HCT116 (cell line): ENCODE measurements around the gene MED13L. TPM values are rescaled to one million over a fixed set of nuclear protein-coding genes. Genes with fewer than 3 reads are reported as not detected.

Source experiments
- ATAC-seq: fragments of 200-7000 bp; cut with Tn5 transposase; 2 replicates; pipeline ENCODE4 v1.9.1; 2020; ENCODE audit warnings: mild to moderate bottlenecking, moderate library complexity
- BruUV-seq: library from RNA; stranded (reverse); fragments of 400-500 nt; replicated peaks from 2 replicates; lab custom pipeline; 2021; lab: Mats Ljungman, UMichigan
- CTCF ChIA-PET: fragments of 300-600 bp; sonication (Branson Sonifier 250); formaldehyde crosslinking; loops from one replicate; lab custom pipeline; 2021; ENCODE audit warnings: antibody characterized with exemption; lab: Charles Lee
- POLR2A ChIA-PET: fragments of 300-600, 350-600 bp; sonication (Branson Sonifier 250); formaldehyde crosslinking; loops from one replicate; lab custom pipeline; 2021; ENCODE audit warnings: antibody characterized with exemption; lab: Charles Lee
- RAD21 ChIA-PET, 2 experiments: fragments of 300-600 bp; sonication (Branson Sonifier 250); formaldehyde crosslinking; loops; one replicate each; lab custom pipeline; 2023; ENCODE audit warnings: low total read pairs in 2 of 2; ENCODE audit not compliant: uncharacterized antibody in 2 of 2, unreplicated experiment in 2 of 2, low non-redundant PET in 1 of 2; lab: Charles Lee
- DNase-seq: peaks from one replicate; pipeline ENCODE4 v3.0.0-alpha.2; 2010; ENCODE audit warnings: low read depth, low spot score
- H2AFZ ChIP-seq: fragments of 200-600 bp; shearing (Covaris generic), sonication (generic); 2 replicates; pipeline ENCODE4 v1.6.1; 2017; ENCODE audit warnings: low read depth, mixed run types, mixed read lengths, antibody characterized with exemption, low read length; ENCODE audit not compliant: poor library complexity, severe bottlenecking
- H3K27ac ChIP-seq: 2 replicates; pipeline ENCODE4 v1.5.1; 2012; ENCODE audit warnings: low read depth, low read length
- H3K27me3 ChIP-seq: fragments of 200-600 bp; sonication (generic); 2 replicates; pipeline ENCODE4 v1.6.1; 2016; ENCODE audit warnings: mixed run types, low read length, mixed read lengths; ENCODE audit not compliant: insufficient read depth
- H3K36me3 ChIP-seq, 2 experiments: fragments of 200-500 bp in 1 of 2; fragments of 200-600 bp in 1 of 2; sonication (Bioruptor generic) in 1 of 2; sonication (generic) in 1 of 2; 2 replicates each; pipeline versions ENCODE4 v1.5.1 to v1.6.1; 2014 to 2016; ENCODE audit warnings: low read length in 2 of 2, inconsistent platforms in 1 of 2, mixed read lengths in 1 of 2, mixed run types in 1 of 2; ENCODE audit not compliant: insufficient read depth in 2 of 2, control insufficient read depth in 1 of 2
- H3K4me1 ChIP-seq, 2 experiments: fragments of 200-600 bp in 1 of 2; sonication (generic) in 1 of 2; 2 replicates each; pipeline versions ENCODE4 v1.5.1 to v1.6.1; 2012 to 2017; ENCODE audit warnings: low read length in 2 of 2, inconsistent platforms in 1 of 2, mild to moderate bottlenecking in 1 of 2, mixed read lengths in 1 of 2, mixed run types in 1 of 2, moderate library complexity in 1 of 2; ENCODE audit not compliant: insufficient read depth in 2 of 2, control insufficient read depth in 1 of 2
- H3K4me2 ChIP-seq: fragments of 200-600 bp; sonication (generic); 2 replicates; pipeline ENCODE4 v1.6.1; 2017; ENCODE audit warnings: mixed run types, low read length, mixed read lengths
- H3K4me3 ChIP-seq, 2 experiments: fragments of 200-600 bp in 1 of 2; sonication (generic) in 1 of 2; replicated peaks in 1 of 2; 2 replicates each; pipeline ENCODE4 v1.5.1; 2011 to 2016; ENCODE audit warnings: low read length in 2 of 2, control low read depth in 1 of 2, low read depth in 1 of 2, mild to moderate bottlenecking in 1 of 2, mixed read lengths in 1 of 2, mixed run types in 1 of 2
- H3K79me2 ChIP-seq: fragments of 200-600 bp; sonication (generic); 2 replicates; pipeline ENCODE4 v1.6.1; 2017; ENCODE audit warnings: mild to moderate bottlenecking, mixed run types, low read length, moderate library complexity, mixed read lengths; ENCODE audit not compliant: insufficient read depth
- H3K9ac ChIP-seq: fragments of 200-600 bp; sonication (generic); 2 replicates; pipeline ENCODE4 v1.6.1; 2016; ENCODE audit warnings: low read length, mixed read lengths
- H3K9me2 ChIP-seq: fragments of 200-600 bp; sonication (generic), shearing (Covaris generic); 2 replicates; pipeline ENCODE4 v1.6.1; 2017; ENCODE audit warnings: mixed run types, mild to moderate bottlenecking, moderate library complexity; ENCODE audit not compliant: insufficient read depth
- H3K9me3 ChIP-seq, 2 experiments: fragments of 200-500 bp in 1 of 2; fragments of 200-600 bp in 1 of 2; sonication (Bioruptor generic) in 1 of 2; sonication (generic) in 1 of 2; 2 replicates each; pipeline ENCODE4 v1.6.1; 2014 to 2017; ENCODE audit warnings: low read length in 2 of 2, mixed read lengths in 2 of 2, inconsistent platforms in 1 of 2, low read depth in 1 of 2, mild to moderate bottlenecking in 1 of 2, mixed run types in 1 of 2, moderate library complexity in 1 of 2; ENCODE audit not compliant: control insufficient read depth in 1 of 2, insufficient read depth in 1 of 2
- H4K20me1 ChIP-seq: fragments of 200-600 bp; sonication (generic), shearing (Covaris generic); 2 replicates; pipeline ENCODE4 v1.6.1; 2017; ENCODE audit warnings: mixed run types, mild to moderate bottlenecking, moderate library complexity; ENCODE audit not compliant: insufficient read depth
- CBX3 ChIP-seq: IDR thresholded peaks from 2 replicates; pipeline ENCODE4 v1.6.1; 2012; ENCODE audit warnings: low read depth
- CEBPB ChIP-seq: IDR thresholded peaks from 2 replicates; pipeline ENCODE4 v1.6.1; 2012; ENCODE audit warnings: low read depth
- ELF1 ChIP-seq: IDR thresholded peaks from 2 replicates; pipeline ENCODE4 v1.6.1; 2012; ENCODE audit warnings: low read depth, borderline replicate concordance
- EZH2 ChIP-seq: fragments of 200-600 bp; sonication (generic); IDR thresholded peaks from 2 replicates; pipeline ENCODE4 v1.6.1; 2017; ENCODE audit warnings: antibody characterized with exemption, mixed run types
- FOSL1 ChIP-seq: IDR thresholded peaks from 2 replicates; pipeline ENCODE4 v1.6.1; 2012; ENCODE audit warnings: low read depth
- JUND ChIP-seq: IDR thresholded peaks from 2 replicates; pipeline ENCODE4 v1.6.1; 2012
- POLR2AphosphoS5 ChIP-seq: IDR thresholded peaks from 2 replicates; pipeline ENCODE4 v1.6.1; 2011; ENCODE audit warnings: mild to moderate bottlenecking, low read depth, low read length, moderate library complexity
- RAD21 ChIP-seq: IDR thresholded peaks from 2 replicates; pipeline ENCODE4 v1.6.1; 2012; ENCODE audit warnings: low read depth, mild to moderate bottlenecking
- SIN3A ChIP-seq: IDR thresholded peaks from 2 replicates; pipeline ENCODE4 v1.6.1; 2012; ENCODE audit warnings: low read depth
- TCF7L2 ChIP-seq: IDR thresholded peaks from 2 replicates; pipeline ENCODE4 v1.7.0; 2011; ENCODE audit warnings: borderline replicate concordance, inconsistent platforms; ENCODE audit not compliant: insufficient read depth, insufficient read length; ENCODE audit errors: extremely low read depth
- YY1 ChIP-seq: IDR thresholded peaks from 2 replicates; pipeline ENCODE4 v1.6.1; 2011; ENCODE audit warnings: low read length, low read depth, moderate library complexity, mild to moderate bottlenecking; ENCODE audit not compliant: insufficient replicate concordance; ENCODE audit errors: extremely low read depth
- intact Hi-C: fragments of 100-400 bp; cut with micrococcal nuclease; formaldehyde crosslinking; loops from 2 replicates; pipeline ENCODE4 v1.10.0; 2022
- total RNA-seq: library from RNA; stranded (reverse); gene quantifications from one replicate; pipeline ENCODE4 v1.2.1, GENCODE V29; 2021; ENCODE audit not compliant: unreplicated experiment
- TF ChIP-seq, protein P1 (sequence below), 3 experiments: fragments of 200-600 bp in 1 of 3; sonication (generic) in 1 of 3; IDR thresholded peaks in 2 of 3; conservative IDR thresholded peaks in 1 of 3; 2 replicates each; pipeline ENCODE4 v1.5.1; 2012 to 2017; ENCODE audit warnings: low read depth in 2 of 3, low read length in 2 of 3, antibody characterized with exemption in 1 of 3, borderline replicate concordance in 1 of 3, control low read depth in 1 of 3, mild to moderate bottlenecking in 1 of 3, mixed read lengths in 1 of 3, mixed run types in 1 of 3, moderate library complexity in 1 of 3; ENCODE audit not compliant: insufficient read depth in 1 of 3

Gene MED13L
- total RNA-seq, 1 experiment from 2014 or later = 176 TPM

DNA sequence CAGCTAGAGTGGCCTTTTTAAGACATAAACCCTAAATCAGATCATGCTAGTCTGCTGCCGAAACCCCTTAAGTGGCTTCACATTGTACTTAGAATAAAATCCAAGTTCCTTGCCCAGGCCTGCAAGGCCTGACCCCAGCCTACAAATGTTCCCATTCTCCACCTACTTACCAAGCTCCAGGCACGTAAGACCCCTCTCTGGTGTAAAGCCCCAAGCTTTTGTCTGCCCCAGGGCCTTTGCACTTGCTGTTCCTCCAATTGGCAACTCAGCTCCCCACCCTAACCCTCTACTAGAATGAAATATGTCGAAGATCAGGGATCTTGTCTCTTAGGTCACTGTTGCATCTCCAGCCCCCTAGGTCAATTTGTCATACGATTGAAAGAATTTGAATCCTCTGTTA is 27.1 kb upstream of the MED13L start:
- no peak for ATAC-seq
- Histone ChIP-seq H3K27me3 (no peaks in the 10 kb centered on the region), H3K9me3 (no peaks in the 10 kb centered on the region), H3K4me1 (no peaks in the 10 kb centered on the region; a peak in 1 of 4 replicates), H3K36me3 (no peaks in the 10 kb centered on the region), H3K4me2 (no peak overlapping the region), H3K9me2 (no peaks in the 10 kb centered on the region), H3K27ac (no peak overlapping the region), H3K9ac (no peak overlapping the region), H4K20me1 (no peaks in the 10 kb centered on the region), H3K79me2 (no peaks in the 10 kb centered on the region), H2AFZ (no peak overlapping the region), H3K4me3 (no peak overlapping the region)
- ChIA-PET POLR2A (no interaction called here), RAD21 (no interaction called here), CTCF (no interaction called here)
- BruUV-seq = no TSS peak
- intact Hi-C loops = no loop called here
- TF ChIP-seq SIN3A (no peak), CEBPB (no peak), RAD21 (no peak), ELF1 (no peak), POLR2AphosphoS5 (no peak), TCF7L2 (no peak), YY1 (no peak), EZH2 (no peak), FOSL1 (no peak), JUND (no peak), CBX3 (no peak)
- TF ChIP-seq, protein P1, sequence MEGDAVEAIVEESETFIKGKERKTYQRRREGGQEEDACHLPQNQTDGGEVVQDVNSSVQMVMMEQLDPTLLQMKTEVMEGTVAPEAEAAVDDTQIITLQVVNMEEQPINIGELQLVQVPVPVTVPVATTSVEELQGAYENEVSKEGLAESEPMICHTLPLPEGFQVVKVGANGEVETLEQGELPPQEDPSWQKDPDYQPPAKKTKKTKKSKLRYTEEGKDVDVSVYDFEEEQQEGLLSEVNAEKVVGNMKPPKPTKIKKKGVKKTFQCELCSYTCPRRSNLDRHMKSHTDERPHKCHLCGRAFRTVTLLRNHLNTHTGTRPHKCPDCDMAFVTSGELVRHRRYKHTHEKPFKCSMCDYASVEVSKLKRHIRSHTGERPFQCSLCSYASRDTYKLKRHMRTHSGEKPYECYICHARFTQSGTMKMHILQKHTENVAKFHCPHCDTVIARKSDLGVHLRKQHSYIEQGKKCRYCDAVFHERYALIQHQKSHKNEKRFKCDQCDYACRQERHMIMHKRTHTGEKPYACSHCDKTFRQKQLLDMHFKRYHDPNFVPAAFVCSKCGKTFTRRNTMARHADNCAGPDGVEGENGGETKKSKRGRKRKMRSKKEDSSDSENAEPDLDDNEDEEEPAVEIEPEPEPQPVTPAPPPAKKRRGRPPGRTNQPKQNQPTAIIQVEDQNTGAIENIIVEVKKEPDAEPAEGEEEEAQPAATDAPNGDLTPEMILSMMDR (IDR thresholded peaks at IDR 0.05 in 2 of 3, conservative IDR thresholded peaks at IDR 0.05 in 1 of 3; ENCODE audit: borderline replicate concordance in 1 of 3, insufficient read depth in 1 of 3, low read depth in 2 of 3, low read length in 2 of 3) = no peak
- no peak for DNase-seq
